GM12878 (cell line): ENCODE data around the gene KMT2E. TPM values are rescaled to one million over a fixed set of nuclear protein-coding genes. Genes with fewer than 3 reads are reported as not detected.

Experiments
- CHD1 ChIP-seq: IDR thresholded peaks from 2 replicates; pipeline ENCODE4 v1.6.1; 2012; ENCODE audit warnings: low read depth, low read length, improper control_type of control experiment
- CUX1 ChIP-seq: IDR thresholded peaks from 2 replicates; pipeline ENCODE4 v1.6.1; 2012; ENCODE audit warnings: improper control_type of control experiment, low read depth, low read length; ENCODE audit not compliant: insufficient replicate concordance
- GABPA ChIP-seq: IDR thresholded peaks from 2 replicates; pipeline ENCODE4 v1.6.1; 2014; ENCODE audit warnings: antibody characterized with exemption, low read depth, mild to moderate bottlenecking, inconsistent platforms
- MXI1 ChIP-seq: fragments of 150-350 bp; IDR thresholded peaks from 2 replicates; pipeline ENCODE4 v1.6.1; 2011; ENCODE audit warnings: low read depth, mild to moderate bottlenecking, inconsistent platforms, low read length, improper control_type of control experiment
- SMAD1 ChIP-seq: fragments of 450-650 bp; IDR thresholded peaks from 2 replicates; pipeline ENCODE4 v1.6.1; 2018; ENCODE audit warnings: mild to moderate bottlenecking, low read depth; ENCODE audit not compliant: partially characterized antibody
- SREBF1 ChIP-seq: IDR thresholded peaks from 2 replicates; pipeline ENCODE4 v1.6.1; 2012; ENCODE audit warnings: mild to moderate bottlenecking, low read length
- TBL1XR1 ChIP-seq: IDR thresholded peaks from 2 replicates; pipeline ENCODE4 v1.6.1; 2012; ENCODE audit warnings: low read depth, low read length, improper control_type of control experiment
- TCF12 ChIP-seq: IDR thresholded peaks from 2 replicates; pipeline ENCODE4 v1.6.1; 2011; ENCODE audit warnings: low read depth, mild to moderate bottlenecking, low read length
- ZBTB11 ChIP-seq: fragments of 450-650 bp; formaldehyde crosslinking; IDR thresholded peaks from 2 replicates; pipeline ENCODE4 v1.5.0; 2022; ENCODE audit warnings: mild to moderate bottlenecking, missing genetic modification characterization
- ZNF217 ChIP-seq: fragments of 450-650 bp; IDR thresholded peaks from 2 replicates; pipeline ENCODE4 v1.6.1; 2017; ENCODE audit warnings: antibody characterized with exemption, mild to moderate bottlenecking
- ZNF687 ChIP-seq: fragments of 450-650 bp; IDR thresholded peaks from 2 replicates; pipeline ENCODE4 v1.6.1; 2017; ENCODE audit warnings: mild to moderate bottlenecking, moderate library complexity
- ZSCAN29 ChIP-seq: fragments of 450-650 bp; IDR thresholded peaks from 2 replicates; pipeline ENCODE4 v1.6.1; 2017; ENCODE audit warnings: mild to moderate bottlenecking, moderate library complexity
- polyA plus RNA-seq, 11 experiments: library from polyadenylated mRNA; depleted of rRNA in 4 of 11; unstranded in 6 of 11; stranded (reverse) in 5 of 11; fragments of >200 nt; fragmentation: Nextera tagmentation in 4 of 11; fragmentation: Illumina TruSeq in 1 of 11; extraction: Ambion mirVana in 4 of 11; extraction: Trizol in 1 of 11; gene quantifications; 1 replicate in 1 of 11; 2 replicates in 10 of 11; pipeline versions ENCODE4 v1.2.1 to v1.2.3, GENCODE V29; 2011 to 2016; ENCODE audit warnings: inconsistent platforms in 2 of 11, missing spikeins in 2 of 11, low read depth in 1 of 11
- total RNA-seq, 4 experiments: library from RNA; depleted of rRNA in 3 of 4; stranded (reverse); fragments of >200 nt in 3 of 4; fragmentation: Illumina TruSeq in 1 of 4; extraction: Trizol in 1 of 4; gene quantifications; 2 replicates each; pipeline versions ENCODE4 v1.2.1 to v1.2.3, GENCODE V29; 2013 to 2021

Gene KMT2E
- total and polyA plus RNA-seq, 10 of the 15 experiments (the other 5 are each of a cell fraction or from before 2014, with no cell fraction given): 13.2 to 68.1 (median 34.1) TPM

- no peak for TF ChIP-seq CUX1
- TF ChIP-seq SMAD1: no peak
- no peak for TF ChIP-seq CHD1
- no peak for TF ChIP-seq ZNF687
- TF ChIP-seq MXI1: no peak
- TF ChIP-seq ZSCAN29: no peak
- no peak for TF ChIP-seq TBL1XR1
- TF ChIP-seq ZBTB11 (CRISPR knock-in tag): no peak
- no peak for TF ChIP-seq SREBF1
- no peak for TF ChIP-seq GABPA
- no peak for TF ChIP-seq TCF12
- TF ChIP-seq ZNF217: no peak
- TF ChIP-seq, all 136 proteins: peak for 0
Observed at GRCh38 chr7:104973227-104973626, 40.8 kb upstream of the KMT2E start (continued).
